CD4-positive, alpha-beta T cell treated with Interleukin-4 for 1 hour (primary cell): ENCODE data around the gene SEMA6D.

Experiments
- DNase-seq, 2 donors: peaks; one replicate each; pipeline ENCODE4 v3.0.0-alpha.2; 2020 to 2022

SEMA6D gene

DNA sequence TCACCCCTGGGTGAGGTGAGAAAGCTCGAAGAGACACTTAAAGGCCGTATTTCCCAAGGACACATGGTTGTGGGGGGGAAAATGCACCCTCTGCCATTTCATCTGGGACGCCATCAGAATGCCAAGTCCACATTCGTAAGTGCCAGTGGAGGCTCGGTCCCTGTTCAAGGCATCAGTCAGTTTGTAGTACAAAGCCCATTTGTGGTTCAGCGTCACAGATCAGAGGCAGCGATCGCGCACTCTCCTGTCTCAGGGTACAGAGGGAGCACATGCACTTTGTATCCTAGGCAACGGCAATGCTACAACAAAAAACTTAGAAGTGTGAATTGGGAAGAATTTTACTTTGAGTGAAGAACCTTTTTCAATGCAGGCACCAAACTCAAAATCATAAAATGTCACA lies 27.2 kb downstream of the SEMA6D start:
- DNase-seq: no peak

DNA sequence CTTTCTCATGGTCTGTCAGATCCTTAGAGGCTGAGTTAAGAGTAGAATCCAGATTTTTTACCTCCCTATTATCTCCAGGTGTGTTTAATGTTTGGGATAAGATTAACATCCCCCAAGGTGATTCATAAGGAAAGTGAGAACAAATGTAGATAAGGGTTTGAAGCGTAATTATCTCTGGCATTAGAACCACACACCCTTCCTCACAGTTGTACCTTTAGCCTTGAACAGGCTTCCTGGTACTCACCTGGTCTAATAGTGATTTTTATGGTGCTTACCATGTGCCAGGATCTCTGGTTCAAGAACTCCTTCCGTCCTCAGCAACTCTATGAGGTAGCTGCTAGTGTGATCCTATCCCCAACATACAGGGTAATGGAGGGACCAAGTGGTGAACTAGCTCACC lies 27.7 kb downstream of the SEMA6D start:
- no peak for DNase-seq

DNA sequence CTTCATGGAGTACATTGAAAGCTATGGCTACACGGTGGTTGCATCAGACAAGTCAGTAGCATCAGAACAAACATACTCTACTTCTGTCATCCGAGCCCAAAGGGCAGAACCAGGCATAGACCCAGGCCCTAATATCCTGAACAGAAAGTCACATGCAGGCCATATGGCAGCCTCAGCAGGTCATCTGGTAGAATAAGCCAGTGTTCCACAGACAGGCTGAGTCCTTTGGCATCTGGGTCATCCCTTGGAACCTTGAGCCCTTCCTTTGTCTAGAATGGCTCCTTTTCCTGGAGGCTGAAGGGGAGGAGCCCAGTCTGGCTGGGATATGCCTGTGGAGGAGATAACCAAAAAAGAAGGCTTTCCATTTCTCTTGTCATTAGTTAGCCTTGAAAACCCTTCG lies 29.2 kb downstream of the SEMA6D start:
- DNase-seq: no peak

DNA sequence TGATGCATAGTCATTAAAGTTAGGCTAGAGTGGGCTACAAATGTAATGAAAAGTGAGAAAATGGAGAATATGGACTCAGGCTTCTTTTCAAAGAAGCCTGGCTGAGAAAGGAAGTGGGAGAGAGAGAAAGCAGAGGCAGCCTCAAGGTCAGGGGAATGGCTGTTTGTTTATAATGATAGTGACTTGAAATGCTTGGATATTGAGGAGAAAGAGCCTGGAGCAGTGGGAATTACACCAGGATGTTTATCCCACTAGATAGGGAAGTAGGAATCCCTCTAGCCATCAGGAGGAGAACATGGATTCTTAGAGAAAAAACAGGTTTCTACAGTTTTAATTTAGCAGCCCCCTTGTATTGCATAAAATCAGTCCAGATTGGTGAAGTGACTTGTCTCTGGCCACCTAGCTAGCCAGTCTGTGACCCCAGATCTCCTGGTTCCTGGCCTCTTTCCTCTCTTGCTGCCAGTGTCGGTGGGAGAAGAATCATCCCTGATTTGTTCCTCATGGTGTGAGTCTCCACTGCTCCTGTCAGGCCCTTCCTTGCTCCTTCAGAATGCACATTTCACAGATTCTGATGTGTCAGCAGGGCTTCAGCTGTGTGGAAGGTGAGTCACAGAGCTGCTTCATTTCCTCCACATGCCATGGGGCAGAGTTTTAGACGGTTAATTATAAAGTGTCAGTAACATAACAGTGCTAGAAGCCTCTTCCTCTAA lies 32.9 kb downstream of the SEMA6D start:
- no peak for DNase-seq

DNA sequence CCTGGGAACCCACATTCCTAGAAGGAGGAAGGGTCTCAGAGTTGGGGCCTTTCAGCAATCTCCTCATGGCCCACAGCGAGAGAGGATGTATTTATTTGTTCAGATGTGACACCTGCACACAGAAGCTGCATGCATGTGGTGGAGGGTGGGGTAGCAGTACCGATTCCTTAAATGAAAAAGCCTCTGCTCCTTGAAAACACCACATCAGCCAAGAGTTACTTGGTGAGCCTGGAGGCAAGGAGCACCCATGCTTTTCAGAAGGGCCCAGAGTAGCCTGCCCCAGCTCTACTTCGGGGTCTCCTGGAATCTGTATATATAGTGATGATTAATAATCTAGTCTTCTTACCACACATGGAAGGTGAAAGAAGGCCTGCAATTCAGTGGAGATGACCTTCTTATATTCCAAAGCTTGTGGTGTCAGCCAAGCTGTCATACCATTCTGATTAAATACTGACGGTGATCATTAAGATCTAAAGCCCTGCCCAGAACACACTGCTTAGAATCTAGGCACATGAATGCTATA lies 33.5 kb downstream of the SEMA6D start:
- DNase-seq: no peak

DNA sequence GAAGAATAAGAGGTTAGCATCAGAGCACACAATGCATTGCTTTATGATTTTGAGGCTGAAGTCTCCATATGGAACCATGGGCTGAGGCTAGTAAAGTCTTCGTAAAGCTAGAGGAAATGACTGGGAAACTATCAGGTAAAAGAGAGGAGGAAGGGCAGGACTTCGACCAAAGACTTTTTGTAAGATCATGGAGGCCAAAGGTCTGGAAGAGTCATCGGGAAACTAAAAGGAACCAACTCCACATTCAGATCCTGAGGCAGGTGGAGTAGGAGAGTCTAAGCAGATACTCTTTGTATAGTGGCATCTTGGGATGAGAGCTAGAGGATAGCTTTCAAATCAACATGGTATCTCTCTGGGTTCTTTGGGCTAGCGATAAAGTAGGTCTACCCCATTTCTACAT lies 36.3 kb downstream of the SEMA6D start:
- no peak for DNase-seq

DNA sequence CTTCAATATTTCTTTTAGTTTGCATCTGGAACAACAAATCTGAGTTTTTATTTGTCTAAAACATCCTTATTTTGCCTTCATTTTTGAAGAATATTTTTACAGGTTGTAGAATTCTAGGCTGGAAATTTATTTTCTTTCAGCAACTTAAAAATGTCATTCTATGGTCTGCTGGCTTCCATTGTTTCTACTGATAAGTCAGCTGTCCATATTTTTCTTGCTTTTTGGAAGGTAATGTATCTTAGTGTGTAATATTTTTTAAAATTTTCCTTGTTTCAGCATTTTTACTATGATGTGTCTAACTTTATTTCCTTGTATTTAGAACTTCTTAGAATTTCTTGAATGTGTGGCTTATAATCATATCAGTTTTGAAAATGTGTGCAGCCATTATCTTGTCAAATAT lies 37.0 kb downstream of the SEMA6D start:
- DNase-seq: no peak

DNA sequence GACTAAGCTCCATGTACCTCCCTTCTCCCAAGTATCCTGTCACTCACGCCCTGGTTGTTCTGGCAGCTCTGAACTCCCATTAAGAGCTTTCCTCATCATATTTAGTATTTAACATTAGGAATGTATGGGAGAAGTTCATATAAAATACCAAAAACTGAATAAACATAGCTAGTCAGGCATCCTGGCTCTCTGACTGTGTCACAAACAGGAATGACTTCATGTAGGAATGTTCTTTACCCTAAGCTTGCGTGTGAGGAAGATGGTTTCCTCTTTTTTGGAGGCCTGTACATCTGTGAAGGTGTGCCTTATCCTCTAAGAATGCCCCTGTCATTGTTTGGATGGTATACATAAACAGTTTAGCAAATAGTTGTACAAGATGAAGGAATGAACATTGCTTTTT lies 38.6 kb downstream of the SEMA6D start:
- DNase-seq: no peak

DNA sequence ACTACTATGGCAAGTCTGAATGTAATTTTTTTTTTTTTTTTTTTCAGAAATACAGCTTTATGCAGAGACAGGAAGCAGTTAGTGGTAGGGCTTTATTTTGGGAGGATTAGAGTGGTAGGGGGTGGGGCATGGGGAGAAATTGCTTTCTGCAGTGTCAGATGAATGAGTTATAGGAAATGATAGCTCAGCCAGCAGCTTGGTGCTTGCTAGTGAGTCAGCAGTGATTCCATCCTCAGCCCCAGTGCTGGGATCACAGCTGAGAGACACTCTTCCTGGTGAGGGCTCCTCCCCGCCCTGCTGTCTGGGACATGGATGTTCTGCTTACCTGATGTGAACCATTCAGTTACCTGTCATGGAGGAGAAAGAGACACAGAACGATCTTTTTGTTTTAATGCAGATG lies 39.6 kb downstream of the SEMA6D start:
- no peak for DNase-seq

DNA sequence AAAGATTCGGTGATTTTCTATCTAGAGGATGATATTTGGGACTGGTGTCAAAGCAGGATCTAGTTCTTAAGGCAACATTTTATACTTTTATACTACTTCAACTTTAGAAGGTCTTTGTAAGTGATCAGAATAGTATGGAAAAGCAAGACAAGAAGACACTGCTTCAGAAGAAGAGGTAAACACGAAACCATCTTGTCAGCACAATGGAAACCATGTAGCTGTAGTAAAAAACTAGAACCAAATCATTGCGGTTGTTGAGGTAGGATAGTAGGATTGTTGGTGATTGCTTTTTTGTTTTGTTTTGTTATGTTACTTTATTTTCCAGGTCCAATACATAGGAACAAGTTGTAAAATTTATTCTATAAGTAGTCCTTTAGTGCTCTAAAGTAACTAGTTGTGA lies 40.0 kb downstream of the SEMA6D start:
- DNase-seq: no peak

DNA sequence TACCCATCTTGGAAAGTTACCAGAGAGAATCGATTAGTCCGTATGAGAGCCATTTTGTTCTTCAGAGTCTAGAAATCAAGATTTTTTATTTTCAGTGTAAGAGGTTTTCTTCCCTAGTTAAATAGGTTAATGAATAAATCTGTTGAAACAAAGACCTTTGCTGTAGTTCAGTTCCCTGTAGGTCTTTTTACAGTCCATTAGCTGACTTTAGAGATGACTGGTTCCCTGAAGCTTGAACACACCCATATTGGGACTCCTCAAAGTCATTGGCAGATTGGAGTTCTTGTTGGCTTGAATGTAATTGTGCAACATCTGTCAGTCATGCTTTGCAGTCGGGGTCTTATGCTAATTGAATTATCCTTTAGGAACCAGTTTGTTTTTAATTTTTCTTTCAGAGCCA lies 45.3 kb downstream of the SEMA6D start:
- DNase-seq: no peak

DNA sequence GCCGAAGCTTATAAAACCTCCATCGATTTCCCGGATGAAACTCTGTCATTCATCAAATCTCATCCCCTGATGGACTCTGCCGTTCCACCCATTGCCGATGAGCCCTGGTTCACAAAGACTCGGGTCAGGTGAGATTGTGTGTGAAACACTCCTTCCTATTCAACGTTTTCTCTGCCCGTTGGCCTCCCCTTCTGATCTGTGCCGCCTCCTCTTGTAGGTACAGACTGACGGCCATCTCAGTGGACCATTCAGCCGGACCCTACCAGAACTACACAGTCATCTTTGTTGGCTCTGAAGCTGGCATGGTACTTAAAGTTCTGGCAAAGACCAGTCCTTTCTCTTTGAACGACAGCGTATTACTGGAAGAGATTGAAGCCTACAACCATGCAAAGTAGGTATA lies 47.4 kb downstream of the SEMA6D start:
- DNase-seq: no peak

DNA sequence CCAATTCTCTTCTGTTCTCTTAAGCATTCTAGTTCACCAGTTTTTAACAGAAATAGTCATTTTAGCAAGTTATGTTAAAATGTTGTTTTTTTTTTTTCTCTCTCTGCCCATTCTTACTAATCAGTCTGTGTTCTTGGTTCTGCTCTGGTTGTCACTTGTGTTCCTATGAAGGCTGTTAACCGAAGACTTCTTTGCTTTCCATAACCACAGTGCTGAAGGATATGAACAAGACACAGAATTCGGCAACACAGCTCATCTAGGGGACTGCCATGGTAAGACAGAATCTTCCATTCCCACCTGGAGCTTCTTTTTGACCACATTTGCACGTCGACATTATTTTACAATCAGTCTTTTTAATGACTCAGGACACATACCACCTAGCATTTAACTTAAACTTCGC lies 49.1 kb downstream of the SEMA6D start:
- DNase-seq: no peak

DNA sequence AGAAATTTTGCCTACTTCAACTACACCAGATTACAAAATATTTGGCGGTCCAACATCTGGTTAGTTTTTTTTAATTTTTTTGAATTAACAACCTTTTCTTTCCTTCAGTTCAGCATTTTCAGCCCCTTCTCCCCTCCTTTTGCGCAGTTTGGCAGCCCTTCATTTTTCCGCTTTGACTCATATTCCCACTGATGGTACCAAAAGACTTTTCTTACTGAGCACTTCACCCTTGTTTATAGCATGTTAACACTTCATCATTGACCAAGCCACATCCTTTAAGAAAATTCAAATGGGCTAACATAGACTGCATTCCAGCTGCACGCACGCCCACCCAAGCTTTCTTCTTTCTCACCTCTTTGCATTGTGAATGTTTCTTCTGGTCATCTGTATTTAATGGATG lies 49.7 kb downstream of the SEMA6D start:
- no peak for DNase-seq

DNA sequence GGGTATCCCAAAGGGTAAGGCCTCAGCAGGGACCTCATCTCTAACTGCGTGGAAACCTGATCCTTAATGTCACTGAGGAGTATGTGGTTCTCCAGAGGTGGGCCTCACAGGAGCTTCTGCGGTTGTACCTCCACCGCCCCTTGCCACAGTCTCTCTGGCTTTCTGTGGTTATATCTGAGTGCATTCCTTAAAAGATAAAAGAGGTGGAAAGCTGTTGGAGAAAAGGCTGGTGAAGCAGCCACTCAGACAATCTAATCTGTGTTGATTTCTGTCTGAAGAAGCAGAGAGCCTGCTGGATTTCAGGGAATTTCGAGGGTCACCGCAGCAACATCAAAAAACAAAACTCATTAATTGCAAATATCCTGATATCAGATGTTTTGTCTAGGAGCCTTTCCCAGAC lies 51.4 kb downstream of the SEMA6D start:
- DNase-seq: no peak

DNA sequence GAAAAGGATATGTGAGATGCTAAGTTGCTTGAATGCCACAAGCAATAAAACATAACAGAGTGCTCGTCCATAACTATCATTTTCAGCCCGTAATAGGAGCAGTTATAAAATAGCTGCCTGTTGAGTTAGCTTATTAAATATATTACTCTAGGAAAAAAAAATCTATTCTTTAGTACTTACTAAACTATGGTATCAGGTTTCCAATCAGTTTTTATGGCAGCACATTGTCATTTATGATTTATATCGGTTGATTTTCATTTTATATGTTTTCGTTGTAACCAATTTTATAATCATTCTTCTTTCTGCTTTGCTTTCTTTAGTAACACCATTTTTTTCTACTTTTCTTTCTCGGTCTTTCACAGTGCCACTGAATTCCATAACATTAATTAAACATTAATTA lies 51.9 kb downstream of the SEMA6D start:
- no peak for DNase-seq

DNA sequence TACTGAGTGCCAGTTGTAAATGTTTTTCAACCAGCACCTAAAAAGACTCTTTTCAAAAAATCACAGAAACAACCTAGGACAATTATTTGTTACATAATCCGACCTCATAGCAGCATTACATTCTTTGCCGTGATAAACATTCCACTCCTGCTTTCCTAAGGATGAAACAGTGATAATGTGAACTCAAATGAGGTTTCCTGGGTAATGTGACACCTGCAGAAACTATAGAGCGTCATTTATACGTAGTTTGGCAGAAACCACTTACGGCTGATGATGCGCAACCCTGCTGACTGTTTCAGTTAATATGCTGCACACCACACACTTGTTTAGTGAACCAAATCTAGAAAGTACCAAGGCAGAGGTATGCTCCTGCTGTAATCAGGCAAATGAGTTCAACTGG lies 55.8 kb downstream of the SEMA6D start:
- no peak for DNase-seq

DNA sequence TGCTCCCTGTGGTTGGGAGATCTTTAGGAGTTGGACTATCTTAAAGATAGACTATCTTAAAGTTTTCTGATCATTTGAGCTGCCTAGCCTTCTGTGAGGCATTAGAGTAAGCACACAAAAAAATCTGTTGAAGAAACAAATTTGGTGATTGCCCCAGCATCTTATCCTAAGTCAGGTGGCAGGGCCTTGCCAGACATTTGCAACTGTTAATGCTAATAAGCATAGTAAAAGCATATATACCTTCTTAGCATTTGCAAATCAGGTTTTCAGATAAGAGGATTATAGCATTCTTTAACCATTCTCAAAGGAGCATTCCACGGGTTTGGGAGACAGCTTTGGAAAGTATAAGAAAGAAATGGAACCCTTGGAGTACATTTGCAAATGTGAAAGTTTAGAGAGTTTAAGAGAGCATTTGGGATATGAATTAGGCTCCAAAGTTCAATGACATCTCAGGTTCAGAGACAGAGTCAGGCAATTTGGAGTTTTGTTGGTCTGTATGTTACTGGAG lies 61.0 kb downstream of the SEMA6D start:
- no peak for DNase-seq

DNA sequence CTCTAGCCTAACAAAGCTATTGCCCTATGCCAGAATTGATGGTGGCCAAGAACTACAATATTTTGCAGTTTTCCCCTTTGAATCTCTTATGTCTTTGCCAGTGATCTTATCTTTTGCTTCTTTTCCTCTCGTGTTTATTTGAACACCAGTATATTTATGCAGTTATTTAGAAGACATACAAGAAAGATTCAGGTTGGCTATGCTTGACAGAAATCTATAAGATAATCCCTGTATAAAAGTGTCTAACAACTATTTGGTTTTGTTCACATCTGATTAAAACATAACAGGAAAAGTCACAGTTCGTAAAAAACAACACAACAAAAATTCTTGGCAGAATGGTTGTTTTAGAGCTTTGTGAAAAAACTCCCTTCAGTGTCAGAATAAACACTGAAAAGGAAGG lies 63.7 kb downstream of the SEMA6D start:
- DNase-seq: no peak

DNA sequence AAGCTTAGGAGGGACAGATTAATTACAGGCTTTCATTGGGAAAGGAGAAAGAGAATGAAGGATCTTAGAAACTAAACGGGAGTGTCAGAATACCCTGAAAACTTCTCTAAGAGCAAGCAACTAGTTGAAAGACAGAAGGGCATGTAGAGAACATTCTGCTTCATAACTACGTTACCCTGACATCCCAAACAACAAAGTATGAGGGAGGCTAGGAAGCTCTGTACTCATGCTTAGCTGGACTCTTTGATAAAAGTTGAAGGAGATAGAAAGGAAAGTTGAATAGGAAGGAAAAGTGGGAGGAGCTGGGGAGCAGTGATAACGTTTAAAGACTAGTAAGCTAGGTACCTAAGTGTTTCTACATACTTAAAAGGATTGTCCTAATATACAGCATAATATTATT lies 64.2 kb downstream of the SEMA6D start:
- DNase-seq: no peak

DNA sequence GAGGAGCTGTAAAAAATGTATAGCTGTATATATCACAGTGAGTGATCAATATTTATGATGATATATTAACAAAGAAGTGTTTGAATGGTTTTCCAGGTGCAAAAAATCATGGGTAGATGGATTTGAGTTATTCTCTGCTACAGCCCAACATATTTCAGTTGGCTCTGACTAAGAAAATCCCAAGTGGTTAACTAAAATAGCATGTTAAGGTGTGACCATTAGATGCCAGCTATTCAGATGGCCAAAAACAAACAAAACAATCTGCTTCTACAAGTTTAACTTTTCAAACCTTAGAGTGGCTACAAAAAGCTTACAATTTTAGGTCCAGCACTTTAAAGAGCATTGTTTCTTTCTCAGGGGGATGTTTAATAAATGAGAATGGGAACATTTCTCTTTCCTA lies 67.5 kb downstream of the SEMA6D start:
- no peak for DNase-seq

DNA sequence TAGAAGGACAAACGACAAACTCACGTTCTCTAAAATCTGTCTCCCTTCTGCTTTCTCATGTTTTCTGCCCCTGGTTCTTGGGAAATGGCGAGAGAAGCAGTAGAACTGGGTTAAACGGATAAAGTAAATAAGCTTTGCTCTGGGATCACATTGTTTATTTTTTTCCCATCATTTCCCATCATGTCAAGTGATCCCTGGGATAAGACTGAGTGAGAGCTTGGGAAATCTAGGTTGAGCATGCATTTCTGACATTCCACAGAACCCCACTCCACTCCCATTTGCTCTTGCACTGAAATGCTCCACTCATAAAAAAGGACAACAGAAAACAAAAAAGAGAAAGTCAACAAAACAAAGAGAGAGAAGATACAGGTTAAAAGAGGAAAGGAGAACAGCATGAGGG lies 69.1 kb downstream of the SEMA6D start:
- DNase-seq: no peak

DNA sequence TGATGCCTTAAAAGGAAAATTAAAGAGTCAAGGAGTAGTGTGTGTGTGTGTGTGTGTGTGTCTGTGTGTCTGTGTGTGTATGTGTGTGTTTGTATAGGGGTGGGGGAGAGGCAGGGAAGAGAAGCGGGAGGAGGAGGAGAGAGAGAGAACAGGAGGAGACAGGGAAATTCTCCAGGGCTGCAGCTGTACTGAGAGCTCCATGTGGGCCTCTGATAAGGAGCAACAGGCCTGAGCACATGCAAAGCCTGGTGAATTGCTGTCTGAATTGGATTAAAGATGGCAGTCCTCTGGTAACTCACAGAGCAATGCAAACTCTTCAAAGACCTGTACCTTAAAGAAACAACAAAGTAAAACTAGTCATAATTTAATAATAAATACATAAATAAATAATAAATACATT lies 70.6 kb downstream of the SEMA6D start:
- no peak for DNase-seq

DNA sequence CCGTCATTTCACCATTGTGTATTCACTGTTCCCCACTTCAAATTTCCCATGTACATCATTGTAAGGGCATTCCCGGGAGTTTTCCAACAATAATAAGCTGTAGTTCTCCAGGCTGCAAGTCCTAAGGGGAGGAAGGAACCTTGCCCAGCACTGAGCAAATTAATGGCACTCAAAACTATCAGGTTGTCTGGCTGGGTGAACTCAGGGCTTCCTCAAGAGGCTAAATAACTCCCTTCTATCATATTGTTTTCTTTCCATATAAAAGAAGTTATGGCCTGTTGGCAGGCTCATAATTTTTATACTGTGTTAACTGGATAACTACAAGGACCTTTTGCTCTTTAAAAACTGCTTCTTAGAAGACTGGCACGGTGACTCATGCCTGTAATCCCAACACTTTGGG lies 71.4 kb downstream of the SEMA6D start:
- DNase-seq: no peak

DNA sequence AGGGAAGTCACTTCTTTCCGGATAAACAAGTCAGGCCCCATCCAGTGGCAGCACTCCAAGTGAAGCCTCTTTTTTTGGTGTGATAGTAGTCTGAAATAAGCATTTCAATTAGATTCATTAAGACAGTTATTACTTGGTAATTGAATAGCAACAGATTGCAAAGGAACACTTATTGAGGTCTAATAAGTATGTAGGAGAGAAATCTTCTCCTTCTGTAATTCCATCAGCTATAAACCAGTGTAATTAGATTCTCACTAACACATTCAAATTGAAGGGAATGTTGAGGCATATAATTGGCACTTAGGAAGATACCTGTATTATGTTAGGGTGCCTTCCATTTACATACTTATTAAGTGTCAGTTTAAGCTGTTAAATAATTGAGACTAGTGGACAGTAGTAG lies 73.9 kb downstream of the SEMA6D start:
- DNase-seq: no peak
